ENCODE measurements around the gene MTRR. TPM values are rescaled to one million over a fixed set of nuclear protein-coding genes. Genes with fewer than 3 reads are reported as not detected.

MTRR gene
- total RNA-seq, 2 donors from 2014 or later = 34.5 to 64.6 TPM

DNA sequence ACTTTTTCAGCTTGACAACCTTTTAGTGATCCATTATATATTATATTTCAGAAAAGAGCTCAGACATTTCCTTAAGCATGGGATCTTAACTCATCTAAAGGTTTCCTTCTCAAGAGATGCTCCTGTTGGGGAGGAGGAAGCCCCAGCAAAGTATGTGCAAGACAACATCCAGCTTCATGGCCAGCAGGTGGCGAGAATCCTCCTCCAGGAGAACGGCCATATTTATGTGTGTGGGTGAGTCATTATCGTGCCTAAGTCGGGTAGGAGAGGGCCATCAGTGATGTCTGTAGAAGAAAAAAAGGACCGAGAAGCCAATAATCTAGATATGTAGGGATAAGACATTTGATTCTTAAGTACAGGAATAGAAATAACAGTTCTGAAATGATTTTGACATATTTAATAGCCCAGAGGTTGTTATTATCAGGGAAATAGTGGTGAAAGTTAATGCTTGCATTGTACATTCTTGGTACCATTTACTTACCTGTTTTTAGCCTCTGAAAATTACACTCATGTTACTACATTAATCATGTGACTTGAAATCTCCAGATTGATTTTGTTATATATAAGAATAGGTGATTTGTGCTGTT, 28.2 kb downstream of the MTRR start:
- DNase-seq (ENCODE audit: low spot score) = no peak
- no peak overlapping the region for H3K27ac ChIP-seq
- no peak overlapping the region for H3K4me3 ChIP-seq
- no peaks in the 10 kb centered on the region for H3K27me3 ChIP-seq (replicated peaks; ENCODE audit: insufficient read depth)
- WGBS = 76% methylated on average over 5 of the region's 5 CpGs
- TF ChIP-seq, protein P1, sequence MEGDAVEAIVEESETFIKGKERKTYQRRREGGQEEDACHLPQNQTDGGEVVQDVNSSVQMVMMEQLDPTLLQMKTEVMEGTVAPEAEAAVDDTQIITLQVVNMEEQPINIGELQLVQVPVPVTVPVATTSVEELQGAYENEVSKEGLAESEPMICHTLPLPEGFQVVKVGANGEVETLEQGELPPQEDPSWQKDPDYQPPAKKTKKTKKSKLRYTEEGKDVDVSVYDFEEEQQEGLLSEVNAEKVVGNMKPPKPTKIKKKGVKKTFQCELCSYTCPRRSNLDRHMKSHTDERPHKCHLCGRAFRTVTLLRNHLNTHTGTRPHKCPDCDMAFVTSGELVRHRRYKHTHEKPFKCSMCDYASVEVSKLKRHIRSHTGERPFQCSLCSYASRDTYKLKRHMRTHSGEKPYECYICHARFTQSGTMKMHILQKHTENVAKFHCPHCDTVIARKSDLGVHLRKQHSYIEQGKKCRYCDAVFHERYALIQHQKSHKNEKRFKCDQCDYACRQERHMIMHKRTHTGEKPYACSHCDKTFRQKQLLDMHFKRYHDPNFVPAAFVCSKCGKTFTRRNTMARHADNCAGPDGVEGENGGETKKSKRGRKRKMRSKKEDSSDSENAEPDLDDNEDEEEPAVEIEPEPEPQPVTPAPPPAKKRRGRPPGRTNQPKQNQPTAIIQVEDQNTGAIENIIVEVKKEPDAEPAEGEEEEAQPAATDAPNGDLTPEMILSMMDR (IDR thresholded peaks at IDR 0.05) = no peak
- no peak for TF ChIP-seq POLR2AphosphoS5 (IDR thresholded peaks at IDR 0.05)
- no peak for TF ChIP-seq POLR2A (IDR thresholded peaks at IDR 0.05)
- no peaks in the 10 kb centered on the region for H3K4me1 ChIP-seq (replicated peaks)
- peaks cover 5 to 7% of the 10 kb centered on the region in 2 donors for H3K36me3 ChIP-seq
- H3K9me3 ChIP-seq = no peaks in the 10 kb centered on the region
- intact Hi-C loops (cut with DNase I) = no loop called here

GRCh38 chr5:7902201-7902600, 33.3 kb downstream of the MTRR start:
- no peaks in the 10 kb centered on the region for H3K4me1 ChIP-seq (replicated peaks)
- TF ChIP-seq, protein P1 (IDR thresholded peaks at IDR 0.05) = no peak
- TF ChIP-seq POLR2AphosphoS5 (IDR thresholded peaks at IDR 0.05) (no peak), POLR2A (IDR thresholded peaks at IDR 0.05) (no peak)
- DNase-seq (ENCODE audit: low spot score) = no peak
- intact Hi-C loops (cut with DNase I) = no loop called here
- no peak overlapping the region for H3K27ac ChIP-seq
- WGBS = 96% methylated on average over 3 of the region's 3 CpGs
- H3K36me3 ChIP-seq = peaks cover 0 to 5% of the 10 kb centered on the region in 2 donors
- H3K4me3 ChIP-seq = no peak overlapping the region
- no peaks in the 10 kb centered on the region for H3K27me3 ChIP-seq (replicated peaks; ENCODE audit: insufficient read depth)
- no peaks in the 10 kb centered on the region for H3K9me3 ChIP-seq

DNA sequence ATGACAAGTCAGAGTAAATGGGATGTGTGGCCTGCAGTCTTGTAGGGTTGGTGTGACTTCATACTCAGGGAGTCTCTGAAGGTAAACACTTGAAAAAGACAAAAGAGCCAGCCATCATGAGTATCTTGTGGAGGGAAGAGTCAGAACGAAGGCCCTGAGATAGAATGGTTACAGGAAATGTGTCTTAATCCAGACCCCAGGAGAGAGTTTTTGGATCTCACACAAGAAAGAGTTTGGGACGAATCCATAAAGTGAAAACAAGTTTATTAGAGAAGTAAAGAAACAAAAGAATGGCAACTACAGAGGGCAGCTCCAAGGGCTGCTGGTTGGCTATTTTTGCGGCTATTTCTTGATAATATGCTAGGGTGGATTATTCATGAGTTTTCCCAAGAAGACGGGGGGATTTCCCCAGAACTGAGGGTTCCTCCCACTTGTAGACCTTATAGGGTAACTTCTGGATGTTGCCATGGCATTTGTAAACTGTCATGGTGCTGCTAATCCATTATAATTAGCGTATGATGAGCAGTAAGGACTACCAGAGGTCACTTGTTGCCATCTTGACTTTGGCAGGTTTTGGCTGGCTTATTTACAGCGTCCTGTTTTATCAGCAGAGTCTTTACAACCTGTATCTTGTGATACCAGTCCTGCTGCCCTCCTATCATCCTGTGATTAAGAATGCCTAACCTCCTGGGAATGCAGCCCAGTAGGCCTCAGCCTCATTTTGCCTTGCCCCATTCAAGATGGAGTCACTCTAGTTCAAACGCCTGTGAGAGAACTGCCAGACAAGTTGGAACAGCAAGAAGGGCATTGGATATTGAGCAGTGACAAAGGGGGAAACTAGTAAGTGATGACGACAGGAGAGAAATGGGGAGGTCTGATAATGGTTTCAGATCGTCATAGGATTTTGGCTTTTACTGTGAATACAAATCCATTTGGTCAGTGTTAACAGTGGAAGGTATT, 34.0 kb downstream of the MTRR start:
- 94% methylated on average over 9 of the region's 9 CpGs for WGBS
- H3K27me3 ChIP-seq (replicated peaks; ENCODE audit: insufficient read depth) = no peaks in the 10 kb centered on the region
- no peaks in the 10 kb centered on the region for H3K4me1 ChIP-seq (replicated peaks)
- H3K36me3 ChIP-seq = peaks cover 0 to 5% of the 10 kb centered on the region in 2 donors
- no peak for DNase-seq (ENCODE audit: low spot score)
- H3K4me3 ChIP-seq = no peak overlapping the region
- no peaks in the 10 kb centered on the region for H3K9me3 ChIP-seq
- TF ChIP-seq POLR2AphosphoS5 (IDR thresholded peaks at IDR 0.05) (no peak), POLR2A (IDR thresholded peaks at IDR 0.05) (no peak)
- TF ChIP-seq, protein P1 (IDR thresholded peaks at IDR 0.05) = no peak
- no peak overlapping the region for H3K27ac ChIP-seq
- intact Hi-C loops (cut with DNase I) = no loop called here

- intact Hi-C loops (cut with DNase I) = no loop called here
- no peak for DNase-seq (ENCODE audit: low spot score)
- Histone ChIP-seq H3K27ac (no peak overlapping the region), H3K27me3 (replicated peaks; ENCODE audit: insufficient read depth) (no peaks in the 10 kb centered on the region), H3K36me3 (peaks cover 0 to under 1% of the 10 kb centered on the region in 2 donors), H3K4me1 (replicated peaks) (no peaks in the 10 kb centered on the region), H3K9me3 (no peaks in the 10 kb centered on the region), H3K4me3 (no peak overlapping the region)
- WGBS = 91% methylated on average over 2 of the region's 2 CpGs
- TF ChIP-seq POLR2A (IDR thresholded peaks at IDR 0.05) = no peak
- TF ChIP-seq POLR2AphosphoS5 (IDR thresholded peaks at IDR 0.05) = no peak
- TF ChIP-seq, protein P1 (IDR thresholded peaks at IDR 0.05) = no peak
Measured at GRCh38 chr5:7904170-7904569, 35.2 kb downstream of the MTRR start.

All from prostate gland (tissue), 2 donors.